Fibroblast of the conjunctiva (primary cell): Measurements from ENCODE around the gene SELENOW.
"Not testable (repeated sequence)": the region's sequence is repeated elsewhere in the genome, so short reads cannot be mapped to it uniquely, and the experiment has no call there.

Experiments used
- DNase-seq: peaks from one replicate; pipeline ENCODE4 v3.0.0-alpha.2; 2010; ENCODE audit warnings: low read depth

Gene SELENOW

DNA sequence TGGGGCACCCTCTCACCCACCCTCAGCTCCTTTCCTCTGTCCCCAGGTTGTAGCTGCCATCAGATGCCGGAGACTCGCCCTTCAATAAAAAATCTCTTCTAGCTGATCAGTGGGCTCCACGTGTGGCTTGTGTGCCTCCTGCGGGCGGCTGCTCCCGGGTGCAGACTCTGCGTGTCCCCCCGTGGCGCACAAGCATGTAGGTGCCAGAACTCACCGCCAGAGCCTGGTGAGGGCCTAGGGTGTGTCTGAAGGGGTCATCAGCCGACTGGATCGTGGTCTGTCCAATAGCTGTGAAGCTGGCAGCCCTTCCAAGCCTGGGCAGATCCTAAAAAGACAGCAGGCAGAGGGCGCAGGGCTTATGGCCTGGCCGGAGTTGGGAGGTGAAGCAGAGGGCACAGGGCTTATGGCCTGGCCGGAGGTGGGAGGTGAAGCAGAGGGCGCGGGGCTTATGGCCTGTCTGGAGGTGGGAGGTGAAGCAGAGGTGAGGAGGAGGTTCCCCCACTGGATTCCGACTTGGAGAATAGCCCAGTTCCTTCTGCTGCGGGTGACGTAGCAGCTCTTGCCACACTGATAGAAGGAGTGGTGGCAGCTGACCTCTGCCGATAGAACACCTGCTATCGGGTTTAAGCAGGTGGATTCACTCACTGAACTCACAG is 21.4 kb upstream of the SELENOW start:
- DNase-seq = no peak

DNA sequence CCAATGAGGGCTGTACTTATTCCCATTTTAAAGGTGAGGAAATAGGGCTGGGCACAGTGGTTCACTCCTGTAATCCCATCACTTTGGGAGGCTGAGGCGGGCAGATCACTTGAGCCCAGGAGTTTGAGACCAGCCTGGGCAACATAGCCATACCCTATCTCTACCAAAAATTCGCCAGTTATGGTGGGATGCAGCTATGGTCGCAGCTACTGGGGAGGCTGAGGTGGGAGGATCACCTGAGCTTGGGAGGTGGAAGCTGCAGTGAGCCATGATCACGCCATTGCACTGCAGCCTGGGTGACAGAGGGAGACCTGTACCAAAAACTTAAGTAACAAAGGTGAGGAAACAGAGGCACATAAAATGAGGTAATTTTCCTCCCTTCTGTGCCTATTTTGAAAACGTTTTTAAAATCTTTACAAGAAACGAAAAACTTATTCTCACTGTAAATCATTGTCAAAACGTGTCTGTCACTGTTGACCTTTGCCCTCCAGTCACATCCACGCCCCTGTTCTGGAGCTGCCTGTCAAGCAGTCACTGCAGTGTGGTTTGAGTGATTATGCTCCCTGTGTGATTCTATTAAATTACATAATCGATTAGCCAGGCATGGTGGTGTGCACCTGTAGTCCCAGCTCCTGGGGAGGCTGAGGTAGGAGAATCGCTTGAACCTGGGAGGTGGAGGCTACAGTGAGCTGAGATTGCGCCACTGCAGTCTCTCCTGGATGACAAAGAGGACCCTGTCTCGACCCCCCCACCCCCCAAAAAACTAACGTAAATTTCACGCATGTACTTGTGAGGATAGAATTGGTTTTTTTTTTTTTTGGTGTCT is 20.7 kb upstream of the SELENOW start:
- DNase-seq = no peak

DNA sequence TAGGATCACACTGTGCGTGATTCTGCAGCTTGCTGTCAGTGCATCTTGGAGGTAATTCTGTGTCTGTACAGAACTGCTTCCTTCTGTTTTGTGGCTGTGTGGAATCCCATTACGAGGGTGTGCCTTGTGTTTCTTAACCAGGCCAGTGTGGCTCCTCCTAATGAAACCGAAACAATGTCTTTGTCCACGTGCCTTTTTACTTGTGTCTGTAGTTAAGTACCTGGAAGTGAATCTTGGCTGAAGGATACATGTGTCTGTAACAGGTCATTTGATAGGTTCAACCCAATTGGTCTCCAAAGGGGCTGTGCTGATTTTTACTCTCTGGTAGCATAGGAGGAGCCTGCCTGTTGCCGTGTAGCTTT is 20.1 kb upstream of the SELENOW start:
- no peak for DNase-seq

DNA sequence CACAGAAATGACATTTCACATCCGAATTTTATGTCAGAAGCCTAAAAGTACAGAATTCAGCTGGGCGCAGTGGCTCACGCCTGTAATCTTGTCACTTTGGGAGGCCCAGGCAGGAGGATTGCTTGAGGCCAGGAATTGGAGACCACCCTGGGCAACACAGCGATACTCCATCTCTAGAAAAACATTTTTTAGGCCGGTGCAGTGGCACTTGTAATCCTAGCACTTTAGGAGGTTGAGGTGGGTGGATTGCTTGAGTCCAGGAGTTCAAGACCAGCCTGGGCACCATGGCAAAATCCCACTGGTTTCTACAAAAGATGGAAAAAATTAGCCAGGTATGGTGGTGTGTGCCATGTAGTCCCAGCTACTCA is 17.9 kb upstream of the SELENOW start:
- DNase-seq = no peak

DNA sequence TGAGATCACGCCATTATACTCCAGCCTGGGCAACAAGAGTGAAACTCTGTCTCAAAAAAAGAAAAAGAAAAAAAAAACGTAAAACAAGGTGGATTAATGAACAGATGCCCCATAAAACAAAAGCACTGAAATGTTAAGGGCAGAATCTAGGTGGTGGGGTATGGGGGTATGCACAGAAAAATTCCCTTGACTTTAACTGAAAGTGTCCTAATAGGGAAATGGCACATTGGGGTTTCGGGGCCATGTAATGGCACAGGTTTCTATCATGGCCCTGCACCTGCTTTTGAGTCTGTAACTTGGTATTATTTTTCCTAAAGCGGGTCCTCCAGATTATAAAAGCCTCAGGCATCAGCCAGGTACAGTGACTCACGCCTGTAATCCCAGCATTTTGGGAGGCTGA is 16.9 kb upstream of the SELENOW start:
- DNase-seq = no peak

DNA sequence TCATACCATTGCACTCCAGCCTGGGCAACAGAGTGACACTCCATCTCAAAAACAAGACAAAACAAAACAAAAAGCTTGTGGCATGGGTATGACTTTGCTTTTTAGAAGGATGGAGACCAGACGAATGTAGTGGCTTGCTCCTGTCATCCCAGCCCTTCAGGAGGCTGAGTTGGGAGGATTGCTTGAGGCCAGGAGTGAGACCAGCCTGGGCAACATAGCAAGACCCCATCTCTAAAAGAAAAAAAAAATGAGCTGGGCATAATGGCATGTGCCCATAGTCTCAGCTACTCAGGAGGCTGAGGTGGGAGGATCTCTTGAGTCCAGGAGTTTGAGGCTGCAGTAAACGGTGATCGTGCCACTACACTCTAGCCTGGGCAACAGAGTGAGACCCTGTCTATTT is 16.4 kb upstream of the SELENOW start:
- no peak for DNase-seq

DNA sequence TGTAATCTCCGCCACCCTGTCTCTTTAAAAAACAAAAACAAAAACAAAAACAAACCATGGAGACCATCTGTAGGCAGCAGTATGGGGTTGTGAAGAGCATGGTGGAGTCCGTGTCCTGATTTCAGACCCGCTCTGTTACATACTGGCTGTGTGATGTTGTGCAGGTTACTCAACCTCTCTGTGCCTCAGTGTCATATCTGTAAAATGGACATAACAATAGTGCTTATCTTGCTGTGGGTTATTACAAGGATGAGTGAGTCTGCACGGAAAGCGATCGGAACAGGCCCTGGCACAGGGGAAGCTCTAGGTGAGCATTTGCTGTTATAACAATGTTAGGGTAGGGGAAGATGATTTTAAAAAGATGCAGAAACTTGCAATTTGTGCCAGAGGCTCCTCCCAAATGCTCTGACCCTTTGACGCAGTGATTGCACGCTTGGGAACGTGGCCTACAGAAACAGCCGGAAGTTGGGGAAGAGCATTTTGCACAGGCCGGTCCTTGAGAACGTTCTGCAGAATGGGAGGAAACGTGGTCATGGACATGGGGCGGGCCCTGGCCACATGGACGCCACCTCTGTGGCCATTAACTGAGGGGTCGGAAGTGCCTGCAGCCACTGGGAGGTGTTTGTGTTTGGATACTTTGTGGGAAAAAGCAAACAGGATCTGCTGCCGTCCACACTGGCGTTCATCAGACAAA is 15.7 kb upstream of the SELENOW start:
- DNase-seq = no peak

DNA sequence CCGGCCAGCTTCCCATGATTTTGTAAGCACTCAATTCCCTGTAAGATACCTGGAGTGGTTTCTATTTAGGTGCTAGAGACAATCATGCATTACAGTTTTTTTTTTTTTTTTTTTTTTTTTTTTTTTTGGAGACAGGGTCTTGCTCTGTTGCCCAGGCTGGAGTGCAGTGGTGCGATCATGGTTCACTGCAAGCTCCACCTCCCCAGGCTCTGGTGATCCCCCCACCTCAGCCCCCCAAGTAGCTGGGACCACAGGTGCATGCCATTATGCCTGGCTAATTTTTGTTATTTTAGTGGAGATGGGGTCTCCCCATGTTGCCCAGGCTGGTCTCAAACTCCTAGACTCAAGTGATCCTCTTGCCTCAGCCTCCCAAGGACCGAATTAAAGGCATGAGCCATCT is 13.8 kb upstream of the SELENOW start:
- DNase-seq = not testable (repeated sequence)

DNA sequence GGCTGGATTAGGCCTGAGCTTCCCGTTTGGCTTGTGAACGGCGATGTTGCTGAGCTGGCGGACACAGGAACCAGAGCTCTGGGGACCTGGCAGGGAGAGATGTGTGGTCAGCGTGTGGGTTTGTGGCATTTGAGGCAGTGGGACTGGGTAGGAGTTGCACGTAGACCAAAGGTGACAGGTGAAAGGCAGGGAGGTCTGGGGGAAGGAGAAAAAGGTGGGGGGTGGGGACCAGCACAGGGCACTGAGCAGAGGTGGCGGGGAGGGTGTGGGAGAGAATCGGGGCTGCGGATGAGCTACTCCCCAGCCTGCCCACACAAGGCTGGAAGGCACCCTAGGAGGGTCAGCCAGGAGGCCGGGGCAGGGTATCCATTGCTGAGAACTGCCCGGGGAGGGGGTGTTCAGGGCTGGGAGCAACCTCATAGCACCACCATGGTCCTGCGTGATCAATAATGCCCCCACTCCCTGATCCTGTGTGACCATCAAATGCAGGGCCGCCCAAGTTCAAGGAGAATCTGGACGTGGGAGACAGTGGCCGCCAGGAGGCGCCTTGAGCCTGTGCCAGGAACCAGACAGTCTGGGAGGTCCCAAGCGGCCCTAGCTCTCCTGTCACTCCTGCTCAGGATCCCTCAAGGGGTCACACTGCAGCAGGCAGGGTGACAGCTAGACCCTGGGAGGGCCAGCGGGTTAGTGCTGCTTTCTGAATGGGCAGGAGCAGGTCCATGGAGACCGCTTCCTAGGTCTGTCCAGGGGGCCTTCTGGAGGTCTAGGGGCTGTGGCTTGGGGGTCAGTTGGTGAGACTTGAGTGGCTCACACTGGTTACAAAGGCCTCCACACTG is 12.8 kb upstream of the SELENOW start:
- no peak for DNase-seq

DNA sequence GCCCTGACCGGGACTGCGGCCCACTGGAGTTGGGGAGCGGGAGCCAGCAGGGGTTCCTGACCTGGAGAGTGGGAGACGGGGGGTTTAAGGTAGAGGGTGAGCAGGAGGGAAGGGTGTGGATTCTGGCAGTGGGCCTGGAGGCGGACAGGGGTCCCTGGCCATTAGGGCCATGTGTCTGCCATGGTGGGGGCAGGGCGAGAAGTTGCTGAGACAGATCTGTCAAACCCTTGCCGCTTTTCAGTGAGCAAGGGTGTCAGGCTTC is 12.2 kb upstream of the SELENOW start:
- DNase-seq = no peak

DNA sequence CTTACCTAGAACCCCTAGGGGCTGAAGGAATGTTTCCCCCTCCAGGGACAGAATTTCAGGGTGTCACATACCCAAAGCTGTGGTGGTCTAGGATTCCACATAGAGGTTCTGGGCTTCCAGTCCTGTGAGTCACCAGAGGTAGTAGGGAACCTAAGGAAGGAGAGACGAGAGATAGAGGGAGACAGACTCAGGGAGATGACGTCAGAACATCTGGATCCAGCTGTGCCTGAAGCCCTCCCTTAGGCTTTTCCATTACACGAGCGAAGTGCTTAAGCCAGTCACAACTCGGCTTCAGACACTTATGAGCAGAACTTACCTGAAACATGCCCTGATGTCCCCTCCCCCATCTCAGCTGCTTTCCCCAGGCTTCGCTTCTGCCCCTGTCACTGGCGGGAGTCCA is 11.8 kb upstream of the SELENOW start:
- DNase-seq = no peak

DNA sequence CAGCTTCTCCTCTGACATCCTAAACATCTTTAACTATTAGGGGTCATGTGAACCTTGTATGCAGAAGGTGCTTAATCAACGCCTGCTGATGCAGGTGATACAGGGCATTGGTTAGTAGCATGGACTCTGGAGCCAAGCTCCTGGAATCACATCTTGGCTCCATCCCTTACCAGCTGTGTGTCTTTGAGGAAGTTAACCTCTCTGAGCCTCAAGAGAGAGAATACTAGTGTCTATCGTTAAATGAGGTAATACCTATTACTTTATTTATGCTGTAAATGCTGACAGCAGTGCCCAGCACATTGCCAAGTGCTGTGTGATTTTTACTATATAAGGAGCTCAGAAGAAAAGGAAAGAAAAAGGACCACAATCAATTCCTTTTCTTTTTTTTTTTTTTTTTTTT is 11.2 kb upstream of the SELENOW start:
- DNase-seq = no peak

DNA sequence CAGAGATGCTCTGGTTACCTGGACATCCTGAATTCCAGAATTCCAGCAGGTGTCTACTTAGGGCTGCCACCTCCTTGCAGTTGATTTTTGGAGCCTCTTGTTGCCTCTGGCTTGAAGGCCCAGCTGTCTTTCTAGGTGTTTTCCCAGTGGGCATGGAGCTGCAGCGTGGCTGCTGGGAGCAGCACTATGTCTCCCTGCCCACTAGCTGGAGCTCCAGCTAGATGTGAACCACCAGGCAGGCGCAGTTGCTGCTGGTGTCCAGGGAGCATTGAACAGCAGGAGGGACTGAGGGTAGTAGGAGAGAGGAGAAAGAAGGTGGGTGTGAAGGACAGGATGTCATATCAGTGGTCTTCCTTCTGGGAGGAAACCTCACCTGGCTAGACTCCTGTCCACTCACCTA is 9.9 kb upstream of the SELENOW start:
- no peak for DNase-seq

DNA sequence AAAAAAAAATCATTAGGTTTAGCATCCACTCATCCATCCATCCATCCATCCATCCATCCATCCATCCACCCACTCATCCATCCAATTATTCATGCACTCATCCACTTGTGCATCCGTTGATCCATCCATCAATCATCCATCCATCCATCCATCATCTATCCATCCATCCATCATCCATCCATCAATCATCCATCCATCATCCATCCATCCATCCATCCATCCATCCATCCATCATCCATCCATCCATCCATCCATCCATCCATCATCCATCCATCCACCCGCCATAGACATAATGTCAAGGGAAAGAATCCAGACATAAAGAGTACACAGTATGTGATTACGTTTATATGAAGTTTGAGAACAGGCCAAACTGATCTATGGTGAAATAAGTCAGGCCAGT is 9.0 kb upstream of the SELENOW start:
- no peak for DNase-seq

DNA sequence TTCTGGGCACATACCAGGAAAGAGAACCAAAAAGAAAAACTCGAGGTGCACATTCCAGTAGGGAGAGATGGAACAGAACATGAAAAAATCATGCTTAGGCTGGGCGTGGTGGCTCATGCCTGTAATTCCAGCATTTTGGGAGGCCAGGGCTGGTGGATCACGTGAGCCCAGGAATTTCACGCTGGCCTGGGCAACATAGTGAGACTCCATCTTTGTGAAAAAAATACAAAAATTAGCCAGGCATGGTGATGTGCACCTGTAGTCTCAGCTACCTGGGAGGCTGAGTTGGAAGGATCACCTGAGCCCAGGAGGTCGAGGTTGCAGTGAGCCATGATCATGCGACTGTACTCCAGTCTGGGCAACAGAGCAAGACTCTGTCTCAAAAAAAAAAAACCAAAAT is 7.2 kb upstream of the SELENOW start:
- not testable (repeated sequence) for DNase-seq

DNA sequence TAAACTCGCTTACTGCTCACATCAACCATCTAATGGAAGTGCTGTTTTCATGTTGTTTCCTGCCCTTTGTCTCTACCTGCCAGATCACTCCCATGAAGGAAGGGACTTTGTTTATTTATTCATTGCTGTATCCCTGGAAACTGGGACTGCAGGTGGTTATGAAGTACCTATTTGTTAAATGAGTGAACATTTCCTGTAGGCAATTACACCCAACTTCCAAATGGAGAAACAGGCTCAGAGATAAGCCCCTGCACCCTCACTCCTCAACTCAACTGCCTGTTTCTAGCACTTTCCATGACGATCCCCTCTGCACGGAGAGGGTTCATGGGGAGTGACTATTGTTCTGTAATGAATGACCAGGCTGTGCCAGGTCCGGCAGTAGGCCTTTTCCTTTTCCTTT is 1.9 kb upstream of the SELENOW start:
- no peak for DNase-seq

DNA sequence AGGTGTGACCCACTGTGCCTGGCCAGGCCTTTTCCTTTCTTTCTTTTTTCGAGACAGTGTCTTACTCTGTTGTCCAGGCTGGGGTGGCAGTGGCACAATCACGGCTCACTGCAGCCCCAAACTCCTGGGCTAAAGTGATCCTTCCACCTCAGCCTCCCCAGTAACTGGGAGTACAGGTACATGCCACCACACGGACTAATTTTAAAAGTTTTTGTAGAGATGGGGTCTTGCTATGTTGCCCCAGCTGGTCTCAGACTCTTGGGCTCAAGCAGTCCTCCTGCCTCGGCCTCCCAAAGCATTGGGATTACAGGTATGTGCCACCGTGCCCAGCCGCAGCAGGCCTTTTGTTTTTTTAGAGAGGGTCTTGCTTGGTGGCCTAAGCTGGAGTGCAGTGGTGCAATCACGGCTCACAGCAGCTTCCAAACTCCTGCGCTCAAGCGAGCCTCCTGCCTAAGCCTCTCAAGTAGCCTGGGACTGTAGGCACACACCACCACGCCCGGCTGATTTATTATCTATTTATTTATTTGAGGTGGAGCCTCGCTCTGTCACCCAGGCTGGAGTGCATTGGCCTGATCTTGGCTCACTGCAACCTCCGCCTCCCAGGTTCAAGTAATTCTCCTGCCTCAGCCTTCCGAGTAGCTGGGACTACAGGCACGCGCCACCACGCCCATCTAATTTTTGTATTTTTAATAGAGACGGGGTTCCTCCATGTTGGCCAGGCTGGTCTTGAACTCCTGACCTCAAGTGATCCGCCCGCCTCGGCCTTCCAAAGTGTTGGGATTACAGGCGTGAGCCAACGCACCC is 1.1 kb upstream of the SELENOW start:
- DNase-seq = not testable (repeated sequence)

DNA sequence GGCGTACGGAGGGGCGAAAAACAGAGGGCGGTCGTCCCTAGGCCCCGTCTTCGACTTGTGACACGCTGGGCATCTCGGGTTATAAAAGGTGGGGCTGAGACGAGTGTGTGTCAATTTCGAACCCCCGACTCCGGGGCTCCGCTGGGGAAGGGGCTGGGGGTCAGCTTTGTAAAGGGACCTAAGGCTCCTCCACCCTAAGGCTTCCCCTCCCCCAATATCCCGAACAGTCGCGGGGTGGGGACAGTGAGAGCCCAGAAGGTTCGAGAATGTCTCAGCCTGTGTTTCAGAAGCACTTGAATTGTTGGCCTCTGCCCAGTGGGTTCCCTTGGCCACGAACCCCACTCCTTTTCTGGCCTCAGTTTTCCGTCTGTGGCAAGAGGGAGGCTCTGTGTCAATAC is 450 bp downstream of the SELENOW start:
- DNase-seq = no peak

DNA sequence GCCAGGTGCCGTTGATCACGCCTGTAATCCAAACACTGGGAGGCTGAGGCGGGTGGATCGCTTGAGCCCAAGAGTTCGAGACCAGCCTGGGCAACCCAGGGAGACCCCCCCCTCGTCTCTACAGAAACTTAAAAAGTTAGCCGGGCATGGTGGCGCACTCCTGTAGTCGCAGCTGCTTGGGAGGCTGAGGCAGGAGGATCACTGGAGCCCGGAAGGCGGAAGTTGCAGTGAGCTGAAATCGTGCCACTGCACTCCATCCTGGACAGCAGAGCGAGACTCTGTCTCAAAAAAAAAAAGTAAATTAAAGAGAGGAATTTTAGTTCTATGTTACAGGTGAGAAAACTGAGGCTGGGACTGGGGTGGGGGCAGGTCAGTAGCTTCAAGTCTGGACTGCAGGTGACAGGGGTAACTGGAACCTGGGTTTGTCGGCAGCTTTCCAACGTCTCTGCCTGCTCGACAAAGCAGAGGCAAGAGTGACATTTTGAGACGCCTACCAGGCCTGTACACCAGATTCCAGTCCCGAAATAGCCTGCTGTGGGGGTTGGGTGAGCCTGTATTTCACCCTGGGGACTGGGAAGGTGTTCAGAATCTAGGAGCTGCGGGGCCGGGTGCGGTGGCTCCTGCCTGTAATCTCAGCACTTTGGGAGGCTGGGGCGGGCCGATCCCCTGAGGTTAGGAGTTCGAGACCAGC is 1.2 kb downstream of the SELENOW start:
- no peak for DNase-seq

DNA sequence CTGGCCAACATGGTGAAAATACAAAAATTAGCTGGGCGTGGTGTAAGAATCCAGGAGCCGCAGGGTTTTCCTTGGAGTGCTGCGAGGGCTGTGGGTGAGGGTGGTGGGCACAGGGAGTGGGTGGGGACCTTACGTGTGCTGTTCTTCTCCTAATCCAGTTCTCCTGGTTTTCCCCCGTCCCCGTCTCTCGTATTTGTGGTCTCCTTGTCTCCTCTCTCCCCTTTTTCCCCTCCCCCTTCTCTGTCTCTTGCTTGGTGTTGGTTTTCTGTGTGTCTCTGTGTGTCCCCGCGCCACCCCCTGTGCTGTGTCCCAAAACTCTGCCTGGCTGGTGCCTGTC is 1.7 kb downstream of the SELENOW start:
- no peak for DNase-seq

DNA sequence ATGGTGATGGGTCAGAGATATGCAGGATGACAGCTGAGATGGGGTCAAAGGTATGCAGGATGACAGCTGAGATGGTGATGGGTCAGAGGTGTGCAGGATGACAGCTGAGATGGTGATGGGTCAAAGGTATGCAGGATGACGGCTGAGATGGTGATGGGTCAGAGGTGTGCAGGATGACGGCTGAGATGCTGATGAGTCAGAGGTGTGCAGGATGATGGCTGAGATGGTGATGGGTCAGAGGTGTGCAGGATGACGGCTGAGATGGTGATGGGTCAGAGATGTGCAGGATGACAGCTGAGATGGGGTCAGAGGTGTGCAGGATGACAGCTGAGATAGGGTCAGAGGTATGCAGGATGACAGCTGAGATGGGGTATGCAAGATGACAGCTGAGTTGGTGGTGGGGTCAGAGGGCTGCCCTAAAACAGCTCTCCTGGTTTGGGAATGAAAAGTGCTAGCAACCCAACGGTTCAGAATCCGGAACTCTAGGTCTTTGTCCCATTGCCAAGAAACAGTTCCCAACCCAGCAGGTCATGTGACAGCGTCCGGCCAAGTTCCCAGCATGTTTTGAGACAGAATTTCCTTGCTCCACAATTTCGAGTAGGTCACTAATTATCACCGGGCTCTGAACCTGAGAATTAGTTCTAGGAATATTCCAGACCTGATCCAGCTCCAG is 3.2 kb downstream of the SELENOW start:
- no peak for DNase-seq
